Kidney epithelial cell (primary cell): Measurements from ENCODE around the gene TUSC1. TPM values are rescaled to one million over a fixed set of nuclear protein-coding genes. Genes with fewer than 3 reads are reported as not detected.

ENCODE experiments used
- DNase-seq: peaks from one replicate; pipeline ENCODE4 v3.0.0-alpha.2; 2010; ENCODE audit warnings: low read depth
- H3K27me3 ChIP-seq: 2 replicates; pipeline ENCODE4 v1.6.0; 2011; ENCODE audit warnings: low read length; ENCODE audit not compliant: control insufficient read depth, insufficient read depth
- H3K36me3 ChIP-seq: 2 replicates; pipeline ENCODE4 v1.5.1; 2011; ENCODE audit warnings: low read length; ENCODE audit not compliant: control insufficient read depth, insufficient read depth
- H3K4me3 ChIP-seq: 2 replicates; pipeline ENCODE4 v1.5.1; 2011; ENCODE audit warnings: low read depth, mild to moderate bottlenecking, control low read depth, low read length
- total RNA-seq: library from RNA; depleted of rRNA; stranded (reverse); fragments of >200 nt; gene quantifications from 2 replicates; pipeline ENCODE4 v1.2.3, GENCODE V29; 2015
- TF ChIP-seq, protein P1 (sequence below): IDR thresholded peaks from 2 replicates; pipeline ENCODE4 v1.5.1; 2011; ENCODE audit warnings: mild to moderate bottlenecking, moderate library complexity, low read length, control low read depth, inconsistent platforms; ENCODE audit not compliant: insufficient read depth, poor library complexity, severe bottlenecking

The TUSC1 gene
- total RNA-seq, 1 donor from 2014 or later, result 13.7 TPM

- no peak for DNase-seq
- Histone ChIP-seq H3K27me3 (no peaks in the 10 kb centered on the region), H3K4me3 (no peak overlapping the region), H3K36me3 (no peaks in the 10 kb centered on the region)
- TF ChIP-seq, protein P1, sequence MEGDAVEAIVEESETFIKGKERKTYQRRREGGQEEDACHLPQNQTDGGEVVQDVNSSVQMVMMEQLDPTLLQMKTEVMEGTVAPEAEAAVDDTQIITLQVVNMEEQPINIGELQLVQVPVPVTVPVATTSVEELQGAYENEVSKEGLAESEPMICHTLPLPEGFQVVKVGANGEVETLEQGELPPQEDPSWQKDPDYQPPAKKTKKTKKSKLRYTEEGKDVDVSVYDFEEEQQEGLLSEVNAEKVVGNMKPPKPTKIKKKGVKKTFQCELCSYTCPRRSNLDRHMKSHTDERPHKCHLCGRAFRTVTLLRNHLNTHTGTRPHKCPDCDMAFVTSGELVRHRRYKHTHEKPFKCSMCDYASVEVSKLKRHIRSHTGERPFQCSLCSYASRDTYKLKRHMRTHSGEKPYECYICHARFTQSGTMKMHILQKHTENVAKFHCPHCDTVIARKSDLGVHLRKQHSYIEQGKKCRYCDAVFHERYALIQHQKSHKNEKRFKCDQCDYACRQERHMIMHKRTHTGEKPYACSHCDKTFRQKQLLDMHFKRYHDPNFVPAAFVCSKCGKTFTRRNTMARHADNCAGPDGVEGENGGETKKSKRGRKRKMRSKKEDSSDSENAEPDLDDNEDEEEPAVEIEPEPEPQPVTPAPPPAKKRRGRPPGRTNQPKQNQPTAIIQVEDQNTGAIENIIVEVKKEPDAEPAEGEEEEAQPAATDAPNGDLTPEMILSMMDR, result no peak
Observed at GRCh38 chr9:25654417-25654816, 23.8 kb downstream of the TUSC1 start.

DNA sequence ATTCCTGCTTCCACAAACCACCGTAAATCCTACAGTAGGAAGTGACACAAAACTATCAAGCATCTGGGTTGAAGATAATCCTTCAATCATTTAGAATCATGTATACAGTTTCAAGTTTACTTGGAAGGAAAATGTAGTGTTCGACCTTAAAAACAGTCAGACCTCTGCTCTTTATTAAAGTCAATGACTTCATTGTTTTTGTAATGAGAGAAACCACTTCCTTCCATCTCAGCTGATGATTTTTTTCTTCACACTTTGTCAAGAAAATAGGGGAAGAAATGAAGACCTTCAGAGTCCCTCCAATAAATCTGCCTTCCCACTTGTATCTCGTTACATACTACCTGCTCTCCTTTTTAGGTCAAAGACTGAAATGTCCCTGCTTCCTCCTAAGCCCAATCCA lies 30.1 kb downstream of the TUSC1 start:
- H3K27me3 ChIP-seq, result no peaks in the 10 kb centered on the region
- TF ChIP-seq, protein P1, result no peak
- no peak overlapping the region for H3K4me3 ChIP-seq
- no peak for DNase-seq
- H3K36me3 ChIP-seq, result no peaks in the 10 kb centered on the region

DNA sequence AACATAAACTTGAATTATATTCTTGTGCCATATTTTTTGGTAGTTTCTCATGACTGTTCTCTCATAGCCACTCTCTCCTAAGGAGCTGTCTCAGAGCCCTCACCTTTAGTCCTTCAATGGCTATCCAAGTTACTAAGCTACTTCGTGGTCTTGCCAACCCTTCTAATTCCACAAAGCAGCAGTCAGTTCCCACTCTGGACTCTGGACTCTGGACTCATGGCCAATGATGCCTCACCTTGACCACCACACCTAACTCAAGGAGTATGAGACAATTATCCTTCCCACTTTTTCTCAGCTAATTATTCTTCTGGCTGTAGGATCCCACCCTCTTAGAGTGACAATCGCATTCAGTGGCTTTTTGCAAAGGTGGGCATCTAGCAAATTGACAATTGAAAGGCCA lies 42.2 kb downstream of the TUSC1 start:
- H3K36me3 ChIP-seq, result no peaks in the 10 kb centered on the region
- TF ChIP-seq, protein P1, result no peak
- no peak overlapping the region for H3K4me3 ChIP-seq
- DNase-seq, result no peak
- no peaks in the 10 kb centered on the region for H3K27me3 ChIP-seq

DNA sequence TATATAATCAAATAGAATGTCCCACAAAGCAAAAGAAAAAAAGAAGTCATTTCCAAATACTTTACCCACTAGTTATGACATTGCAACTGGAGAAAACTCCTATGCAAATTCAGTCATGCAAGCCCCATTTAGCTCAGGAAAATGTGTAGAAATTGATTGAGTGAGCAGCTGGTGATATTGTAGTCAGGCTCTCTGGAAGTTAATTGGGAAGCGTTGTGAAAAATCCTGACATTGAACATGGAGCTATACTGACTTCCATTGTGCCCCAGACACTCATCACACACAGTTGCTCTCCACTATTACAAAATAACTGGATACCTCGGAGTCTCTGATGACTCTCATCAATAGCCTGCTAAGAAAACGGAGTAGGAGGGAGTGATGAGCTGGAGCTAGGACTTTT lies 49.0 kb downstream of the TUSC1 start:
- TF ChIP-seq, protein P1, result no peak
- DNase-seq, result no peak
- Histone ChIP-seq H3K4me3 (no peak overlapping the region), H3K36me3 (no peaks in the 10 kb centered on the region), H3K27me3 (no peaks in the 10 kb centered on the region)
